Thoracic aorta (tissue), 2 donors: Measurements from ENCODE around the gene CALCA. TPM values are rescaled to one million over a fixed set of nuclear protein-coding genes. Genes with fewer than 3 reads are reported as not detected.
A peak's percentile ranks its signal among the peaks of the same experiment; 100 is the strongest.

Source experiments
- ATAC-seq: fragments of 150-250 bp; one replicate; pipeline ENCODE4 v1.8.0; 2017; ENCODE audit warnings: low read depth; ENCODE audit not compliant: insufficient number of reproducible peaks, low FRiP score
- DNase-seq: peaks from one replicate; pipeline ENCODE4 v3.0.0-alpha.2; 2020; ENCODE audit warnings: low spot score
- H3K27ac ChIP-seq, 2 donors: fragments of 200-600 bp; sonication (generic); 1 replicate in 1 of 2; 2 replicates in 1 of 2; pipeline ENCODE4 v1.5.1; 2016; ENCODE audit warnings: mild to moderate bottlenecking in 2 of 2, moderate library complexity in 2 of 2
- H3K27me3 ChIP-seq: fragments of 200-600 bp; sonication (generic); replicated peaks from 2 replicates; pipeline ENCODE4 v1.6.0; 2016; ENCODE audit warnings: mild to moderate bottlenecking; ENCODE audit not compliant: insufficient read depth
- H3K36me3 ChIP-seq: fragments of 200-600 bp; sonication (generic); one replicate; pipeline ENCODE4 v1.5.1; 2016
- H3K4me1 ChIP-seq, 2 donors: fragments of 200-600 bp; sonication (generic); 1 replicate in 1 of 2; 2 replicates in 1 of 2; pipeline versions ENCODE4 v1.5.1 to v1.6.0; 2016; ENCODE audit warnings: low read depth in 2 of 2, mild to moderate bottlenecking in 1 of 2; ENCODE audit not compliant: control insufficient read depth in 1 of 2
- H3K4me3 ChIP-seq: fragments of 200-600 bp; sonication (generic); 2 replicates; pipeline ENCODE4 v1.5.1; 2016; ENCODE audit warnings: mild to moderate bottlenecking
- H3K9me3 ChIP-seq: fragments of 200-600 bp; sonication (generic); 2 replicates; pipeline ENCODE4 v1.5.1; 2016
- total RNA-seq, 2 donors: library from RNA; depleted of rRNA; stranded (reverse); fragments of >200 nt; gene quantifications; one replicate each; pipeline versions ENCODE4 v1.1.0 to v1.2.3, GENCODE V29; 2016
- TF ChIP-seq, protein P1 (sequence below): fragments of 200-600 bp; sonication (generic); IDR thresholded peaks from one replicate; pipeline ENCODE4 v1.5.1; 2019; ENCODE audit warnings: antibody characterized with exemption

The CALCA gene
- total RNA-seq, 2 donors from 2014 or later = 3.1 TPM; not detected in 1

DNA sequence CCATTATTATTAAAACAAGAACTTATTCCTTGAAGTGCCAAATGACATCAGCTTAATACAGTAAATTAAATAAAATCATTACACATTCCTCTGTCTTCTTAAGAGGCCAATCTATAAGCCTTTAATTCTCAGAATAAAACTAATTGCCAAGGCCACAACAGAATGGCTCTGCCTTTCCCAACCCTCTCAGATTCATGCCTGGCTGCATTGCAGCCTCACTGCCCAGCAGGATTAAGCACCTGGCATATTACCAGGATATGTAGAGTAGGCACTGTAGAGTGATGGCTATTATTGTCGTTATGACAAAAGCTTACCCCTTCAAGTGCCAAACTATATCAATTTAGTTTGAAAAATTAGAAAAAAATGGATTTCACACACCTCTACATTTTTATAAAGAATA is 9.4 kb upstream of the CALCA start:
- peak overlapping the region in 1 of 2 donors; percentile 32 for H3K27ac ChIP-seq
- TF ChIP-seq, protein P1, sequence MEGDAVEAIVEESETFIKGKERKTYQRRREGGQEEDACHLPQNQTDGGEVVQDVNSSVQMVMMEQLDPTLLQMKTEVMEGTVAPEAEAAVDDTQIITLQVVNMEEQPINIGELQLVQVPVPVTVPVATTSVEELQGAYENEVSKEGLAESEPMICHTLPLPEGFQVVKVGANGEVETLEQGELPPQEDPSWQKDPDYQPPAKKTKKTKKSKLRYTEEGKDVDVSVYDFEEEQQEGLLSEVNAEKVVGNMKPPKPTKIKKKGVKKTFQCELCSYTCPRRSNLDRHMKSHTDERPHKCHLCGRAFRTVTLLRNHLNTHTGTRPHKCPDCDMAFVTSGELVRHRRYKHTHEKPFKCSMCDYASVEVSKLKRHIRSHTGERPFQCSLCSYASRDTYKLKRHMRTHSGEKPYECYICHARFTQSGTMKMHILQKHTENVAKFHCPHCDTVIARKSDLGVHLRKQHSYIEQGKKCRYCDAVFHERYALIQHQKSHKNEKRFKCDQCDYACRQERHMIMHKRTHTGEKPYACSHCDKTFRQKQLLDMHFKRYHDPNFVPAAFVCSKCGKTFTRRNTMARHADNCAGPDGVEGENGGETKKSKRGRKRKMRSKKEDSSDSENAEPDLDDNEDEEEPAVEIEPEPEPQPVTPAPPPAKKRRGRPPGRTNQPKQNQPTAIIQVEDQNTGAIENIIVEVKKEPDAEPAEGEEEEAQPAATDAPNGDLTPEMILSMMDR = no peak
- ATAC-seq = no peak

DNA sequence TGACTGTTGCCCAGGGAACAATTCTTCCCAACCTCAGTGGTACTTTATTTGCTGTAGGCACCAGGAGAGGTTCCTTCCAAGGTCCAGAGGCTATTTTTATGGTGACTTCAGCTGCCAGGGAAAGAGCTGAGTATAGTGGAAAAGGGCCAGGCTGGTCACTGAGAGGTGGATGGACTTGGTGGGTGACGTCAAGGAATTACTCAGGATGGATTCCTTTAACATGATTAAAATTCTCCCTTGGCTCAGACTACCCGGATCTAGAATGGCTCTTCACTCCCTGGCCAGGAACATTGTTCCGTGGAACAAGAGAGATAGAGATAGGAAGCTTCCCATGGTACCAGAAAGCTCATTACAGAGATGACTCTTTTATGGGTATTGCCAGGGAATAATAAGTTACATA is 8.7 kb upstream of the CALCA start:
- TF ChIP-seq, protein P1 = no peak
- Histone ChIP-seq H3K27ac (peak overlapping the region in 1 of 2 donors; percentile 62), H3K27me3 (no peaks in the 10 kb centered on the region), H3K9me3 (no peaks in the 10 kb centered on the region), H3K4me3 (no peak overlapping the region), H3K4me1 (peaks cover 6 to 10% of the 10 kb centered on the region in 2 donors), H3K36me3 (no peaks in the 10 kb centered on the region)
- peak; percentile 98 for ATAC-seq
- no peak for DNase-seq

More for the DNA sequence above, 9.4 kb upstream of the CALCA start:
- H3K4me3 ChIP-seq = no peak overlapping the region
- H3K9me3 ChIP-seq = no peaks in the 10 kb centered on the region
- DNase-seq = no peak
- H3K4me1 ChIP-seq = peaks cover 6 to 10% of the 10 kb centered on the region in 2 donors
- no peaks in the 10 kb centered on the region for H3K36me3 ChIP-seq
- no peaks in the 10 kb centered on the region for H3K27me3 ChIP-seq

DNA sequence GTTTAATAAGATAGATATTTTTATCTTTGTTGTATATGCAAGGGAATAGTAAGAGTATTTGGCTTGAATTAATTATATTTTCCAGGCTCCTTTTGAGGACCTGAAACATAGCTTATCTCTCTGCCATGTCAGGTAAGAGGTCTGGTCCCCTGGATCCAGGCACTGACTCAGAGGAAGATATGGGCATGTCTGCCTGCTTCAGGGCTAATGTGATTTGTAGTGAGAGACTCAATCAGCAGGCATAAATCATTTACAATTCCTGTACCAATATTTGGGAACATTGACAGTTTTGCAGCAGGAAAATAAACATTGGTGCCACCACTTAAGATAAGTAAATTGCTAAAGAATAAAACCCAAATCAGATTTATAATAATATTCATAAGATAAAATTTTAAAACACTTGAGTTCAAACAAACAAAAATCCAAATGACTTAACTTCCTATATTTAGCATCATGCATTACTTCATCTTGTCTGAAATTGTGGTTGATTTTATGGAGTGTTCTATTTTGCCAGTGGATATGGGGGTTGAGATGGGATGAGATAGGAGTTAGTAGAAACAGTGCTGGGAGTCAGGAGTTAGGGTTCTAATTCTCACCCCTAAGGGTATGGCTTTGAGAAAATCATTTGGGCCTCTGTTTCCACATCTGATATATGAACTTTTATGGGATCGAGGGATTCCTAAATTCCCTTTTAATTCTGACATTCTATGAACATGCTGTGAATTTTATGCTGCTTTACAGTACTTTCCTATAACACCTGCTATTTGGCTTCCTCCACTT is 5.1 kb upstream of the CALCA start:
- no peak for ATAC-seq
- H3K4me3 ChIP-seq = no peak overlapping the region

DNA sequence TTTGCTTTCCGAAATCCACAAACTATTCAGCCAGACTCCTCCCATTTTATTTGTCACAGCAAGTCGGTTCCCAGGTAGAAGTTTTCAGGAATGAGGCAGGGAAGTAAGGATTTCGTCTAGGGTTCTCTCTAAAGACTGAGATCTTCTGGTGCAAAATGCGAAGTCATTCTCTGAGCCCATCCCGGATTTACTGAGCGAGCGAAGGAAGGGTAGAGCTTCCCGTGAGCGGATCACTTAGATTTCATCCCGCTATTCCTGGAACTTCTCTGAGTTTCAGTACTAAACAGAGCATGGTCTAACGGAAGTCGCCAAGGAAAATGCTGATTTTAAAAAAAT is 3.1 kb upstream of the CALCA start:
- Histone ChIP-seq H3K4me1 (peaks cover 25 to 36% of the 10 kb centered on the region in 2 donors), H3K27me3 (peaks cover 10% of the 10 kb centered on the region), H3K36me3 (no peaks in the 10 kb centered on the region), H3K9me3 (no peaks in the 10 kb centered on the region), H3K4me3 (peak overlapping the region; percentile 59), H3K27ac (no peak overlapping the region)
- no peak for DNase-seq
- TF ChIP-seq, protein P1 = no peak
- no peak for ATAC-seq

More for the DNA sequence above, 5.1 kb upstream of the CALCA start:
- H3K27ac ChIP-seq = no peak overlapping the region
- no peaks in the 10 kb centered on the region for H3K9me3 ChIP-seq
- no peak for DNase-seq
- H3K27me3 ChIP-seq = no peaks in the 10 kb centered on the region
- TF ChIP-seq, protein P1 = no peak
- no peaks in the 10 kb centered on the region for H3K36me3 ChIP-seq
- H3K4me1 ChIP-seq = peaks cover 26 to 39% of the 10 kb centered on the region in 2 donors

DNA sequence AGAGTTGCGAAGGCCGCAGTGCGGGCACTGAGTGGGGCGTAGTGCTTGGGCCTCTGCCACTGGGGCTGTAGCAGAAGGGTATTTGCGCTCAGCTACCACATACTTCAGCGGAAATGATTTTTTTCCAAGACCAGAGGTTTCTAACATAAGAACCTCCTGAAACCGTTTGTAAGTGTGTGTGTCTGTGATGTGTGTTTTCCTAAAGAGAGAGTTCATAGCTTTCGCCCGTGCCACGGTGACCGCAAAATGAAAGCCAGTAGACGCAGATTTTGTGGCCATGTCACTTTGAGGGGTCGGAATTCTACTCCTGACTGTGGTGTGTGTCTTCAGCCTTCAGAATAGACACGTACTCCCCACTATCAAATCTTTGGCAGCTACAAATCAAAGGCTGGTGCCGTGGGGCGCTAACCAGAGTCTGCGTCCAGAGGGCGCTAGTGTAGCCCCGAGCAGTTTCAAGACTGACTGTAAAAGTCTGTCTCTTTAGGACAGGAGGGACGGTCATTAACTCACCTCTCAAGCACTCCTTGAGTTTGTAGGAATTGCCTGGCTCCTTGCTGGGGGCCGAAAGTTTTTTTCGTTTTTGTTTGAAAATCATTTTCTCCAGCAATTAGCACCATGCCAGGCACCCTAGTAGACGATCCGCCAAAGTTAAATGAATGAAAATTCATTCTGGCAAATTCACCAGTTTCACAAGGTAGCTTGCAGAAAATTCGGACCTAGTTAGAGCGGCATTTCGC is 2.5 kb upstream of the CALCA start:
- H3K4me3 ChIP-seq = peak overlapping the region; percentile 59
- no peak for DNase-seq
- H3K9me3 ChIP-seq = no peaks in the 10 kb centered on the region
- no peak for ATAC-seq
- H3K4me1 ChIP-seq = peaks cover 24 to 36% of the 10 kb centered on the region in 2 donors
- H3K27me3 ChIP-seq = peaks cover 10% of the 10 kb centered on the region
- TF ChIP-seq, protein P1 = peak; percentile 38
- H3K27ac ChIP-seq = no peak overlapping the region
- no peaks in the 10 kb centered on the region for H3K36me3 ChIP-seq
